WI38 (cell line): ENCODE data around the gene C16orf89.

Source experiments
- H3K4me3 ChIP-seq: 2 replicates; pipeline ENCODE4 v1.5.1; 2011; ENCODE audit warnings: low read depth, mild to moderate bottlenecking, control low read depth, low read length
- CTCF ChIP-seq: IDR thresholded peaks from 2 replicates; pipeline ENCODE4 v1.5.1; 2012; ENCODE audit warnings: low read depth, mild to moderate bottlenecking, control low read depth, low read length

Gene C16orf89

DNA sequence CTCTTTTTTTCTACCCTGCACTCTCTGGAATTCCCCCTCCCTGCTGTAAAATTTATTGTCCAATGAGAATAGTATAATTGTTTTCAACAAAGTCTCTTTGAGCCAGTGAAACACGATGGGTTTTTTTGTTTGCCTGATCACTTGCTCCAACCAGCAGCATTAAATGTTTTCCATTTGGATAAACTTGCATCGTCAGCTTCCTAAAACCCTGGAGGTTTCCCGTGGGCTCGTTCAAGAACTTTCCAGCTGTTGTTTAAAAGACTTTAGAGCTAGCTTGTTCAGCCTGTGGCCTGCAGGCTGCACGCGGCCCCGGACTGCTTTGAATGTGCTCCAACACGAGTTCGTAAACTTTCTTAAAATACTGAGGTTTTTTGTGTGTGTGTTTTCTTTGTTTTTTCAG, 47.0 kb downstream of the C16orf89 start:
- no peak for TF ChIP-seq CTCF
- H3K4me3 ChIP-seq = no peak overlapping the region

DNA sequence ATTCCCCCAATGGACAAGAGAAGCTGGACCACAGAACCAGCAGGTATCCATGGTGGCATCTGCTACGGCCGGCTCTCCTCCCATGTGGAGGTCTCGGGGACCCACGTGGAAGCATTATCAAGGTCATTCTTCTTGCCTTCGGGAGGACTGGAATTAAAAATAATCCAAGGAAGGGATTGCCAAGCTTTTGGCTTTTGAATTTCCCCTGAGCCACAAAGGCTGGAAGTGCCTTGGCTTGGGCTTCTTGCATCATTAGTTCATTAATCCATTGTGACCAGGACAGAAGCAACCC, 48.1 kb downstream of the C16orf89 start:
- no peak for TF ChIP-seq CTCF
- H3K4me3 ChIP-seq = no peak overlapping the region

DNA sequence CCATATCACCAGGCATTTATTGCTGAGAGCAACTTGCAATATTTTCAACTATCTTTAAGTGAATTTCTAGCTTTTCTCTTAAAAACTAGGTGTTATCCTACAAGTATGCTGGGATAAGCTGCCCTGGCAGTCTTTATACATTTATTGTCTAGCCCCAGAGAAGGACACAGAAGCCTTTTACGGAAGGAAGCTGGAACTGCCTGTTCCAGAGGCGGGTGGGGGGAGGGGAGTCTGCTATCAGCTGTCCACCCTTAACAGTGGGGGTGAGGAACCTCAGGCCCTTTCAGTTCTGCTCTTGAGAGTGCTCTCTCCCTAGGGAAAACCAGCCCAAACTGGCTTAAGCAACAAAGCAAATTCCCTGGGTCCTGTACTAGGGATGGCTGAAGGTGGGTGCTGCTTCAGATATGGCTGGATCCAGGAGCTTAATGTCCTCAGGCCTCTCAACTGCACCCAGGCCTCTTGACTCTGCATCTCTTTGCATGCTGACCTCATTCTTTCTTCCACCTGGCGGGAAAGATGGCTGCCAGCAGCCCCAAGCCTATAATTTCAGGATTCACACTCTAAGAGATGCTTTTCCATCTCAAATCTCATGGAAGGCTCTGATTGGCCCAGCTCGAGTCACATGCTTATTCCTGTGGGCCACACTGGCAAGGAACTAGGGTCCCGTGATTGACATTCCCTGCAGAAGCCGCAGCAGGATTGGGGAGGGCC, 48.6 kb downstream of the C16orf89 start:
- no peak for TF ChIP-seq CTCF
- no peak overlapping the region for H3K4me3 ChIP-seq

DNA sequence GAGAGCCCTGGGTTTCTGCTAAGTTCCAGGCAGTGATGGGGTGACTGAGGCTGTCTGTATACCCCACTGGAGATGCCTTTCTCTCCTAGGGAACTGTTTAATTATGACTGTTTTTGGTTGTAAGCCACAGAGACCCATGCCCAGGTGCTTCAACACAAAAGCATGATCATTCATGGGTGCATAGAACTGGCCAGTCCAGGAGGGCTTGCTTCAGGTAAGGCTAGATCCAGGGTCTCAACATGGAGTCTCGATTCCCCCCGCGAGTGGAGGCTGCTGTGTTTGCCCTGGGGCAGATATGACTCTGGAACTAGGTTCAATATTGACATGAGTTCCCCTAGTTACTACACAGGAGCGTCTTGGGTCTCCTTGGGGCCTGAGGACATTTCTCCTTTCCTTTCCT, 49.9 kb downstream of the C16orf89 start:
- no peak for TF ChIP-seq CTCF
- H3K4me3 ChIP-seq = no peak overlapping the region

DNA sequence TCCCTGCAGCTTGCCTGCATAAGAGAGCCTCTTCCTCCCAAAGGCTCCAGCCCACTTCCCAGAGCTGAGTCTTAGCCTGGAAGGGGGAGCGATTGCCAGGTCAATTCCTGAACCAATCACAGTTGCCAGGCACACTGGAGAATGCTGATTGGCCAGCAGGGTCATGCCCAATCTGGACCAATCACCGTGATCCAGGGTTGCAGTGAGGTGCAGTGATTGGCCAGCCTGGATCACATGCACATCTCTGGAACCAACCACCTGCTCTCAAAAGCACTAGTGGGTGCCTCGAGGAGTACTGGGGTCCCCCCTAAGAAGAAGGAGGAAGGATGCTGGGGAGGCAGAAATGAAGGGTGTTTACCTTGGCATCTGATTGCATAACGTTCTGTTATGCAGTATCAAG, 50.4 kb downstream of the C16orf89 start:
- no peak for TF ChIP-seq CTCF
- no peak overlapping the region for H3K4me3 ChIP-seq

GRCh38 chr16:5012887-5013286, 52.9 kb downstream of the C16orf89 start:
- TF ChIP-seq CTCF = no peak
- no peak overlapping the region for H3K4me3 ChIP-seq

DNA sequence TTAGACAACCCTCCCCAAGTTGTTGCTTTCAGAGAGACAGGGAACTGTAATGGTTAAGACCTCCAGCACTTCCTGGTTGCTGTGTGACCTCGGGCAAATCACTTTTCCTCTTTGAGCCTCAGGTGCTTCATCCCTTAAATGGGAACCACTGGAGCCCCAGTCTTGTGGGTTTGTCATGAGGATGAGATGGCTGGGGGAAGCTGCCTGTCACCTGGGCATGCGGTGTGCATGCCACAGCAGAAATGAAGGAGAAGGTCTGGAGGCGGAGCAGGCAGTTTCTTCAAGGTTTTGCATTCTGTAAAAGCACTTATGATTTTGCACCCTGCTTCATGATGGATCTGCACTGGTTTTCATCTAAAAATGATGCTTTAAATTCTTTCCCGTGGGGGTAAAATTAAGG, 54.1 kb downstream of the C16orf89 start:
- no peak overlapping the region for H3K4me3 ChIP-seq
- no peak for TF ChIP-seq CTCF
